Measurements from ENCODE around the gene CASS4. TPM values are rescaled to one million over a fixed set of nuclear protein-coding genes. Genes with fewer than 3 reads are reported as not detected.

CASS4 gene
- polyA plus RNA-seq, 1 donor from 2014 or later: 0.56 TPM

DNA sequence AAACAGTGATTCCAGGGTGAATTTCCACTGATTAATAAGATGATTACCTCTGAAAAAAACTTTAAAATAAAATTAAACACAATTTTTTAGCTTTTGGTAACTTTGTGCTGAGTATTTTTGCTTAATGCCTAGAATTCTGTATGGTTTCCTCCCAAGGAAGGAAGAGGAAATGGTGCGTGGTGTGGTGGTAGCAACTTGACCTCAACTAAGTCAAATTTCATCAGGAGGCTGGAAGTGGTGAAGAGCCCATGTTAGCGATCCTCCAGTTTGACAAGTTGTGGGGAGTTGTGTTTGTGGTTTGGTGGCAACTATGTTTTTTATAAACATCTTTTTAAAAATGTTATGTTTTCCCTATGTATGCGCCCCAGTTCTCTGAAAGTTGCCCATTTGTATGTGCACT lies 51.4 kb downstream of the CASS4 start:
- Histone ChIP-seq H3K79me2 (replicated peaks; ENCODE audit: insufficient read depth, low read length) (no peaks in the 10 kb centered on the region), H4K20me1 (ENCODE audit: insufficient read depth) (no peaks in the 10 kb centered on the region), H3K9ac (ENCODE audit: low read length) (no peak overlapping the region), H3K36me3 (ENCODE audit: insufficient read depth, low read length) (no peaks in the 10 kb centered on the region), H3K27ac (ENCODE audit: low read length) (no peak overlapping the region), H3F3A (ENCODE audit: insufficient read depth, low read length, poor library complexity, severe bottlenecking) (no peaks in the 10 kb centered on the region), H2AFZ (ENCODE audit: low read depth, low read length) (no peak overlapping the region), H3K4me3 (ENCODE audit: low read length) (no peak overlapping the region), H3K9me3 (ENCODE audit: low read length) (no peaks in the 10 kb centered on the region), H3K4me2 (ENCODE audit: low read length) (no peak overlapping the region), H3K9me2 (ENCODE audit: insufficient read depth, low read length) (no peaks in the 10 kb centered on the region), H3K27me3 (ENCODE audit: insufficient read depth, low read depth, low read length) (no peaks in the 10 kb centered on the region)
- TF ChIP-seq EP300 (conservative IDR thresholded peaks at IDR 0.05; ENCODE audit: poor library complexity, severe bottlenecking) (no peak), TAF1 (IDR thresholded peaks at IDR 0.05; ENCODE audit: low read depth) (no peak)
- TF ChIP-seq, protein P1, sequence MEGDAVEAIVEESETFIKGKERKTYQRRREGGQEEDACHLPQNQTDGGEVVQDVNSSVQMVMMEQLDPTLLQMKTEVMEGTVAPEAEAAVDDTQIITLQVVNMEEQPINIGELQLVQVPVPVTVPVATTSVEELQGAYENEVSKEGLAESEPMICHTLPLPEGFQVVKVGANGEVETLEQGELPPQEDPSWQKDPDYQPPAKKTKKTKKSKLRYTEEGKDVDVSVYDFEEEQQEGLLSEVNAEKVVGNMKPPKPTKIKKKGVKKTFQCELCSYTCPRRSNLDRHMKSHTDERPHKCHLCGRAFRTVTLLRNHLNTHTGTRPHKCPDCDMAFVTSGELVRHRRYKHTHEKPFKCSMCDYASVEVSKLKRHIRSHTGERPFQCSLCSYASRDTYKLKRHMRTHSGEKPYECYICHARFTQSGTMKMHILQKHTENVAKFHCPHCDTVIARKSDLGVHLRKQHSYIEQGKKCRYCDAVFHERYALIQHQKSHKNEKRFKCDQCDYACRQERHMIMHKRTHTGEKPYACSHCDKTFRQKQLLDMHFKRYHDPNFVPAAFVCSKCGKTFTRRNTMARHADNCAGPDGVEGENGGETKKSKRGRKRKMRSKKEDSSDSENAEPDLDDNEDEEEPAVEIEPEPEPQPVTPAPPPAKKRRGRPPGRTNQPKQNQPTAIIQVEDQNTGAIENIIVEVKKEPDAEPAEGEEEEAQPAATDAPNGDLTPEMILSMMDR (IDR thresholded peaks at IDR 0.05; ENCODE audit: poor library complexity, severe bottlenecking): no peak

DNA sequence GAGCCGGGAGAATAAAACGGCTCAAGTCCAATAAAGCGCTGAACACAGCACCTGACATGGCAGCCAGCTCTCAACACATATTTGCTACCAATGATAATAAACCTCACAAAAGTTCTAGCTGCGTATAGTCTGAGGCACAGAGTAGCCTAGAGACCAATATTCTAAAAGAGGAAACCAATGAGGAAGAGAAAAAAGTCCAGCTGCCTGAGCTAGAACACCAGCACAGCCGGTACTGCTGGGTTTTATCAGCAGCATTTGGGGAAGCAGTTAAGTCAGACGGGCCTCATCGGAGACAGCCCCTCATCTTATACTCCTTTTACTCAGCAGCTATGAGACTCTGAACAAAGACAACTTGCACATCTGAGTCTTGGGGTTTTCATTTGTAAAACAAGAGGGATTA lies 53.9 kb downstream of the CASS4 start:
- TF ChIP-seq SMC3 (conservative IDR thresholded peaks at IDR 0.05; ENCODE audit: poor library complexity) (no peak), MXI1 (conservative IDR thresholded peaks at IDR 0.05; ENCODE audit: poor library complexity, severe bottlenecking) (no peak), RAD21 (conservative IDR thresholded peaks at IDR 0.05) (no peak), POLR2AphosphoS5 (IDR thresholded peaks at IDR 0.05) (no peak), EP300 (conservative IDR thresholded peaks at IDR 0.05; ENCODE audit: poor library complexity, severe bottlenecking) (no peak), TAF1 (IDR thresholded peaks at IDR 0.05; ENCODE audit: low read depth) (no peak), EZH2 (IDR thresholded peaks at IDR 0.05; ENCODE audit: borderline replicate concordance, insufficient read depth, low read length, poor library complexity, severe bottlenecking) (no peak)
- TF ChIP-seq, protein P1 (IDR thresholded peaks at IDR 0.05; ENCODE audit: poor library complexity, severe bottlenecking): no peak
- TF ChIP-seq, protein P2, sequence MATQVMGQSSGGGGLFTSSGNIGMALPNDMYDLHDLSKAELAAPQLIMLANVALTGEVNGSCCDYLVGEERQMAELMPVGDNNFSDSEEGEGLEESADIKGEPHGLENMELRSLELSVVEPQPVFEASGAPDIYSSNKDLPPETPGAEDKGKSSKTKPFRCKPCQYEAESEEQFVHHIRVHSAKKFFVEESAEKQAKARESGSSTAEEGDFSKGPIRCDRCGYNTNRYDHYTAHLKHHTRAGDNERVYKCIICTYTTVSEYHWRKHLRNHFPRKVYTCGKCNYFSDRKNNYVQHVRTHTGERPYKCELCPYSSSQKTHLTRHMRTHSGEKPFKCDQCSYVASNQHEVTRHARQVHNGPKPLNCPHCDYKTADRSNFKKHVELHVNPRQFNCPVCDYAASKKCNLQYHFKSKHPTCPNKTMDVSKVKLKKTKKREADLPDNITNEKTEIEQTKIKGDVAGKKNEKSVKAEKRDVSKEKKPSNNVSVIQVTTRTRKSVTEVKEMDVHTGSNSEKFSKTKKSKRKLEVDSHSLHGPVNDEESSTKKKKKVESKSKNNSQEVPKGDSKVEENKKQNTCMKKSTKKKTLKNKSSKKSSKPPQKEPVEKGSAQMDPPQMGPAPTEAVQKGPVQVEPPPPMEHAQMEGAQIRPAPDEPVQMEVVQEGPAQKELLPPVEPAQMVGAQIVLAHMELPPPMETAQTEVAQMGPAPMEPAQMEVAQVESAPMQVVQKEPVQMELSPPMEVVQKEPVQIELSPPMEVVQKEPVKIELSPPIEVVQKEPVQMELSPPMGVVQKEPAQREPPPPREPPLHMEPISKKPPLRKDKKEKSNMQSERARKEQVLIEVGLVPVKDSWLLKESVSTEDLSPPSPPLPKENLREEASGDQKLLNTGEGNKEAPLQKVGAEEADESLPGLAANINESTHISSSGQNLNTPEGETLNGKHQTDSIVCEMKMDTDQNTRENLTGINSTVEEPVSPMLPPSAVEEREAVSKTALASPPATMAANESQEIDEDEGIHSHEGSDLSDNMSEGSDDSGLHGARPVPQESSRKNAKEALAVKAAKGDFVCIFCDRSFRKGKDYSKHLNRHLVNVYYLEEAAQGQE (IDR thresholded peaks at IDR 0.05; ENCODE audit: borderline replicate concordance): no peak
- H3K27ac ChIP-seq (ENCODE audit: low read length): no peak overlapping the region
- H3K27me3 ChIP-seq (ENCODE audit: insufficient read depth, low read depth, low read length): no peaks in the 10 kb centered on the region
- H2AFZ ChIP-seq (ENCODE audit: low read depth, low read length): no peak overlapping the region
- H3K9me3 ChIP-seq (ENCODE audit: low read length): no peaks in the 10 kb centered on the region
- no peaks in the 10 kb centered on the region for H4K20me1 ChIP-seq (ENCODE audit: insufficient read depth)
- no peaks in the 10 kb centered on the region for H3K36me3 ChIP-seq (ENCODE audit: insufficient read depth, low read length)
- H3K79me2 ChIP-seq (replicated peaks; ENCODE audit: insufficient read depth, low read length): peaks cover 24% of the 10 kb centered on the region
- H3K9me2 ChIP-seq (ENCODE audit: insufficient read depth, low read length): no peaks in the 10 kb centered on the region
- no peaks in the 10 kb centered on the region for H3F3A ChIP-seq (ENCODE audit: insufficient read depth, low read length, poor library complexity, severe bottlenecking)
- no peak overlapping the region for H3K4me2 ChIP-seq (ENCODE audit: low read length)
- H3K4me3 ChIP-seq (ENCODE audit: low read length): no peak overlapping the region
- no peak overlapping the region for H3K9ac ChIP-seq (ENCODE audit: low read length)

All from neural cell (in vitro differentiated cells).